HG03139 (cell line): ENCODE measurements around the gene NEU2.
"Not testable (repeated sequence)": the region's sequence is repeated elsewhere in the genome, so short reads cannot be mapped to it uniquely, and the experiment has no call there.

ENCODE experiments used
- ATAC-seq: cut with Tn5 transposase; IDR thresholded peaks from one replicate; pipeline ENCODE4 v1.9.1; 2021; ENCODE audit not compliant: unreplicated experiment

The NEU2 gene

GRCh38 chr2:233033672-233034071 lies 1.2 kb downstream of the NEU2 start:
- ATAC-seq, result no peak

GRCh38 chr2:233034091-233034882 lies 1.8 kb downstream of the NEU2 start:
- ATAC-seq, result no peak

DNA sequence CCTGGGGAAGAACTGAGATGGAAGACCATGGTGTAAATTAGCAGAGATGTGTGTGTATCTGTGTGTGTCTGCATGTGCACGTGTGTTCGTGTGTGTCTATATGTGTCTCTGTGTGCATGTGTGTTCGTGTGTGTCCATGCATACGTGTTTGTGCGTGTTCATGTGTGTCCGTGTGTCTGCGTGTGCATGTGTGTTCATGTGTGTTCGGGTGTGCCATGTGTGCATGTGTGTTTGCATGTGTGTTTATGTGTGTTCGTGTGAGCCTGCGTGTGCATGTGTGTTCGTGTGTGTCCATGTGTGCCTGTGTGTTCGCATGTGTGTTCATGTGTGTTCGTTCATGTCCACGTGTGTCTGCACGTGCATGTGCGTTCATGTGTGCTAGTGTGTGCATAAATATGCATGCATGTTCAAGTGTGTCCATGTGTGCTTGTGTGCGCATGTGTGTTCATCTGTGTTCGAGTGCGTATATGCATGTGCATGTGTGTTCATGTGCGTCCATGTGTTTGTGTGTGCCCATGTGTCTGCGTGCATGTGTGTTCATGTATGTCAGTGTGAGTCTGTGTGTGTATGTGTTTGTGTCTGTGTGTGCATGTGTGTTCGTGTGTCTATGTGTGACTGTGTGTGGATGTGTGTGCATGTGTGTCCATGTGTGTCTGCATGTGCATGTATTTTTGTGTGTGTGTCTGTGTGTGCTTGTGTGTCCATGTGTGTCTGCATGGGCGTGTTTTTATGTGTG lies 3.1 kb downstream of the NEU2 start:
- no peak for ATAC-seq

DNA sequence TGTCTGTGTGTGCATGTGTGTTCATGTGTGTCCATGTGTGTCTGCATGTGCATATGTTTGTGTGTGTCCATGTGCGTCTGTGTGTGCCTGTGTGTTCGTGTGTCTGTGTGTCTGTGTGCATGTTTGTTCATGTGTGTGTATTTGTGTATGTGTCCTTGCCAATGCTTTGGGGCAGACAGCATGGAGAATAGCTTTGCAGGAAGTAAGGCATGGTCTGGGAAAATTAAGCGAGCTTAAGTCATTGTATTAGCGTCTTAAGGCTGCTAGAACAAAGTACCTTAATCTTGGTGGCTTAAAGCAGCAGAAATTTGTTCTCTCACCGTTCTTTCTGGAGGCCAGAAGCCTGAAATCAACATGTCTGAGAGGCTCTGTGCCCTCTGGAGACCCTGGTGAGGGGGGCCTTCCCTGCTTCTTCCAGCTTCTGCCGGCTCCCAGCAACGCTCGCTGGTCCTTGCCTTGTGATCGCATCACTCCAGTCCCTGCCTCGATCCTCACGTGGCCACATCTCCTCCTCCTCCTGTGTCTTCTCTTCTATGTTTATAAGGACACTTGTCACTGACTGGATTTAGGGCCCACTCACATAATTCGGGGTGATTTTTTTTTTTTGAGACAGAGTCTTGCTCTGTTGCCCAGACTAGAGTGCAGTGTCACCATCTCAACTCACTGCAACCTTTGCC lies 3.8 kb downstream of the NEU2 start:
- no peak for ATAC-seq

DNA sequence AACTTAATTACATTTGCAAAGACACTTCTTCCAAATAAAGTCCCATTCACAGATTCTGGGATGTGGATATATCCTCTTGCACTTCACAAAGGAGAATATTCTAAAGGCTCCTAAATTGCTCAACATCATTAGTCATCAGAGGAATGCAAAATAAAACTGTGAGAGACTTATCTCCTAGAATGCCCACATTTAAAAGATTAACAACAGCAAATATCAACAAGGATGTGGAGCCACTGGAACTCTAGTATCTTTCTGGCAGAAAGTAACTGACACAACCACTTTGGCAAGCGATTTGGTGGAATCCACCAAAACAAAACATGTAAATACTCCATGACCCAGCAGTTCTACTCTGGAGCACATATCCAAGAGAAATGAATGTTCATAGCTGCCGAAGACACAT lies 4.6 kb downstream of the NEU2 start:
- no peak for ATAC-seq

GRCh38 chr2:233039212-233039845 lies 6.9 kb downstream of the NEU2 start:
- ATAC-seq, result no peak

- ATAC-seq, result no peak
Observed at GRCh38 chr2:233039846-233040530, 7.5 kb downstream of the NEU2 start.

- no peak for ATAC-seq
Observed at GRCh38 chr2:233040571-233040970, 8.1 kb downstream of the NEU2 start.

DNA sequence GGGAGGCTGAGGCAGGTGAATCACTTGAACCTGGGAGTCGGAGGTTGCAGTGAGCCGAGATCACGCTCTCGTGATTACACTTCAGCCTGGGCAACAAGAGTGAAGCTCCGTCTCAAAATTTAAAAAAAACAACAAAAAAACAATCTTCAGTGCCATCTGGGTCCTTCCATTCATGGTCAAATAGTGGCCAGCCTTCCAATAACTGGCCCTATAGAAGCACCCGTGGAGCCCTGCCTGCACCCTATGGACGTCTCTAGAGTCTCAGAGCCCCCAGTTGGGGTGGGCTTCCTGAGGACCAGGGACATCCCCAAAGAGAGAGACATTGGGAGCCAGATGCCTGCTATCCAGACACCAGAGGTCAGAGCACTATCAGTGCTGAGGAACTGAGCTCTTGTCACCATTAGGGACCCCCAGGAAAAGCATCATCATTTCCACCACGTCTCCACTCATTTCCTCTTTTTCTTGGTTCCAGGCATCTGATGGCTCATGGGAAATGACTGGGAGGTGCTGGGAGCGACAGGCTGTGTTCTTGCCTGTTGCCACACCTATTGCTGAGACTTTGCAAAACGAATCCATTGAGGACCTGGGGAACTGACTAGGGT lies 9.4 kb downstream of the NEU2 start:
- ATAC-seq, result no peak

GRCh38 chr2:233042549-233042948 lies 10.1 kb downstream of the NEU2 start:
- no peak for ATAC-seq

DNA sequence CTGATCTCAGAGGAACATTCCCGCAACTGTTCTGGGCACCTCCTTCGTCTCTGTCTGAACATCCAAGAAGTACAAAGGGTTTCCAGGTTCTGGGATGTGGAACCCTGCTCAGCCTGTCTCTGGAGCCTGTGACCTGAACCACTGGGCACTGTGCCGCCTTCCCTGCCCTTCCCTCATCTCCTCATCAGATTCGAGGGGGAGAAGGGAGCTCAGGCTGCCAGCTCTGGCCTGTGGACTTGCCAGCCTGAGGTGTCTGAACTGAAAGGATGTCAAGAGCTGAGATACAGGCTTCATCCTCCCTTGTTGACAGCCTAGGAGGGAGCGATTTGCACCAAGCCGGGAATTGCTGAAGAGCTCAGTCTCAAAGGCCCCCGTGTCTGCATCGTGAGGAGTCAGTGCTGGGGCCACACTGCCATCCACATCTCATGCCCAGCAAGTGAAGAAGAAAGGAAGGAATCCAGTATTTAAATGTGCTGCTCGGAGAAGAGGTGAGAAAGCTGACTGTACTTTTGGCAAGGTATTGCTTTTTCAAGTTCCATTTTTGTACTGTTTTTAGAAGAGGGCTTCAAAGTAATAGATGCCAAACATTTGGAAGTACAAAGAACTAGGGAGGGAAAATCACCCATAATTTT lies 12.6 kb downstream of the NEU2 start:
- no peak for ATAC-seq

GRCh38 chr2:233047206-233047605 lies 14.7 kb downstream of the NEU2 start:
- no peak for ATAC-seq

DNA sequence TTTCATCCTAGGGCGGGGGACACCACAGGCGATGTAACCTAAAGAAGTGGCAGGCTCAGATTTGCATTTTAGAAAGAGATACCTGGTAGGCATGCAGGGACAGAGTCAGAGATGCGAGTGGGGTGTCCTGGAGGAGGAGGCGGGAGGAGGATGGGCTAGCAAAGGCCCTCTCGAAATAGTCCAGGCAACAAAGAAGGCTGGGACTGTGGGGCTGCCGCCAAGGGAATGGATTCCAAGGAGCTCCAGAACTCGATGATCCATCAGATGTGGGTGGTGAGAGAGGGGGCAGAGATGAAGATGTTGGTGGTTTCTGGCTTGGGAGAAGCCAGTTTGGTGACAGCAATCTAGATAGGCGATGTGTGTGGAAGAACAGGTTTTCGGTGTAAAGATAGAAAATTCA lies 15.2 kb downstream of the NEU2 start:
- no peak for ATAC-seq

DNA sequence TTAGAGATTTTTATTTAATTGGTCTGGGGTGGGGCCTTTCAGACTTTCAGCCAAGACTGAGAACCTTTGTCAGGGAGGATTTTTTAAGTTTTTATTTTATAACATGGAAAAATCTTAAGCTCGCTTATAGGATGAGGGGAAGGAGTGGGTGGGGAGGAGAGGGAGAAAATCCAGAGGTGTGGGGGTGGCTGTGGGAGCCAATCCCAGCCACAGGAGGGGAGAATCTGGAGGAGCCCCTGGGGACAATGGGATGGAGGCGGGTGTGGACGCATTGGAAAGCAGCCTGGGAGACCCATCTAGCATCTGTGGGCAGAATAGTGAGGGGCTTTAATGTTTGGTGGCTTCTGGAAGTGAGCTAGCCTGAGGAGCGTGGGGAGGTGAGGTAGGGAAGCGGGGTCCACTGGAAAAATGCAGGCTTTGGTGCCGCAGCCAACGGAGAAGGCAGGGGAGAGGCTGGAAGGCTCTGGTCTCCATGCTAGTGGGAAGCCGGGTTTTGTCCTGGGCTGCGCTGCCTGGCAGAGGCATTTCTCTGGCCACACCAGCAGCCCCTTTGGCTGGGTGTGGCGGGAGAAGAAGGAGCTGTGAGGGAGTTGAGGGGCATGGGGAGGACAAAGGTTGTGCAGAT lies 16.2 kb downstream of the NEU2 start:
- no peak for ATAC-seq

GRCh38 chr2:233049194-233049761 lies 16.8 kb downstream of the NEU2 start:
- ATAC-seq, result no peak

DNA sequence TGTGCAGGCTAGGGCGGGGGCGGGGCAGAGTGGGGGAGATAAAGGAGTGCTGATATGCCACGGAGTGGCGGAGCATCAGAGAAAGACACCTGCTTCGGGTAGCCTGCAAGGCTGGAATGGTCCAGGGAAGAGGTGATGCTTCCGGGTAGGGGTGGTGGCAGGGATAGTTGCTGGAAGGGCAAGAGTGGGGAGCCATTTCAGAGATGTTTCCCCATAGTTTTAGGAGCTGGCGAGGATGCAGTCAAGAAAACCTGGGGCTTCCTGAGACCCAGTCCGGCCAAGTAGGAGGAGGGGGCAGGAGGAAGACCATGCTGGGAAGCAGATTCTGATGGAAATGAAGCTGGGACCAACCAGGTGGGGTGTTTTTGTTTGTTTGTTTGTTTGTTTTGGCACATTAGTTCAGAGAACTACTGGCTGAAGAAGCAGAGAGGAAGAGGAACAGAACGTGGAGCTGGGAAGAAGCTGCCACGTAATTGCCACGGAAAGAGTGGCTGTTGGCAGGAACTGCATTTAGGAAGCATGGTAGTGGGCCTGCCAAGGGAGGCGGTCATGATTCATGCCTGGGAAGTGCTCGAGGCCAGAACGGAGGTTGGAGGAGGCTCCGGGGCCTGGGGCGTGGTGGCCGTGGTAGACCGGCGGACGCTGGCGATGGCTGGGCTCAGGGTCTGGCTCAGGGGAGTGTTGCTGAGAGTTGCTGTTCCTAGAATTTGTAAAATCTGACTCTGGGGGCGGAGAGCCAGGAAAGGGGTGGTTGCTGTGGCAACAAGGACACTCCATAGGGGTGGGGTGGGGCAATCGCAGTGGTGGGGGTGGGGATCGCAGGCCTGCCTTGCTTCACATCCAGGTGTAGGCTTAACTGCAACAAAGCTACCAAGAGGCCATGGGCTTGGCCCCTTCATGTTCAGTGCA lies 19.0 kb downstream of the NEU2 start:
- no peak for ATAC-seq

DNA sequence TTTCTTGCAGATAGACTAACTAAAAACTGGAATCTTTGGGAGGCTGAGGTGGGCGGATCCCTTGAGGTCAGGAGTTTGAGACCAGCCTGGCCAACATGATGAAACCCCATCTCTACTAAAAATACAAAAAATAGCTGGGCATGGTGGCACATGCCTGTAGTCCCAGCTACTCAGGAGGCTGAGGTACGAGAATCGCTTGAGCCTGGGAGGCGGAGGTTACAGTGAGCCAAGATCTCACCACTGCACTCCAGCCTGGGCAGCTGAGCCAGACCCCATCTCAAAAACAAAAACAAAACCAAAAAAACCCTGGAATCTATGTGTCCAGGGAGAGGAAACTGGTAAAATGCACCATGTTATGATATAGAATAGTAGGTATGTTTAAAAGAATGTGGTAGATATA lies 20.0 kb downstream of the NEU2 start:
- not testable (repeated sequence) for ATAC-seq
